HFFc6 (cell line): ENCODE data around the gene WNT9A. TPM values are rescaled to one million over a fixed set of nuclear protein-coding genes. Genes with fewer than 3 reads are reported as not detected.
A peak's percentile ranks its signal among the peaks of the same experiment; 100 is the strongest.

Source experiments
- DNase-seq: peaks from one replicate; pipeline ENCODE4 v3.0.0-alpha.2; 2018
- H3K27ac Mint-ChIP-seq: 2 replicates; pipeline ENCODE4 v1.8.0; 2020; ENCODE audit warnings: mild to moderate bottlenecking, mixed read lengths
- H3K27me3 Mint-ChIP-seq: 2 replicates; pipeline ENCODE4 v1.8.0; 2021; ENCODE audit warnings: mild to moderate bottlenecking, moderate library complexity, mixed read lengths; ENCODE audit not compliant: insufficient read depth
- H3K36me3 Mint-ChIP-seq: 2 replicates; pipeline ENCODE4 v1.8.0; 2021; ENCODE audit warnings: low read depth, mixed read lengths
- H3K4me1 Mint-ChIP-seq: 2 replicates; pipeline ENCODE4 v1.8.0; 2020; ENCODE audit warnings: low read depth, mixed read lengths
- H3K4me3 Mint-ChIP-seq: 2 replicates; pipeline ENCODE4 v1.8.0; 2020; ENCODE audit warnings: mild to moderate bottlenecking, moderate library complexity, mixed read lengths
- H3K9me3 Mint-ChIP-seq: 2 replicates; pipeline ENCODE4 v1.8.0; 2020; ENCODE audit warnings: mild to moderate bottlenecking, mixed read lengths
- total RNA-seq, 6 experiments: library from RNA; stranded (reverse); fragmentation: NEBNext Ultra II Directional; extraction: Animal tissue kit (Norgen Biotek cat#: 25700); gene quantifications; 2 replicates in 1 of 6; 3 replicates in 5 of 6; pipeline ENCODE4 v1.2.3, GENCODE V29; 2021
- TF ChIP-seq, protein P1 (sequence below): fragments of 200-600 bp; sonication (generic); IDR thresholded peaks from 2 replicates; pipeline ENCODE4 v1.5.0; 2021; ENCODE audit warnings: antibody characterized with exemption, mild to moderate bottlenecking

The WNT9A gene
- total RNA-seq, 6 experiments from 2014 or later = 0.17 to 0.67 (median 0.57) TPM

DNA sequence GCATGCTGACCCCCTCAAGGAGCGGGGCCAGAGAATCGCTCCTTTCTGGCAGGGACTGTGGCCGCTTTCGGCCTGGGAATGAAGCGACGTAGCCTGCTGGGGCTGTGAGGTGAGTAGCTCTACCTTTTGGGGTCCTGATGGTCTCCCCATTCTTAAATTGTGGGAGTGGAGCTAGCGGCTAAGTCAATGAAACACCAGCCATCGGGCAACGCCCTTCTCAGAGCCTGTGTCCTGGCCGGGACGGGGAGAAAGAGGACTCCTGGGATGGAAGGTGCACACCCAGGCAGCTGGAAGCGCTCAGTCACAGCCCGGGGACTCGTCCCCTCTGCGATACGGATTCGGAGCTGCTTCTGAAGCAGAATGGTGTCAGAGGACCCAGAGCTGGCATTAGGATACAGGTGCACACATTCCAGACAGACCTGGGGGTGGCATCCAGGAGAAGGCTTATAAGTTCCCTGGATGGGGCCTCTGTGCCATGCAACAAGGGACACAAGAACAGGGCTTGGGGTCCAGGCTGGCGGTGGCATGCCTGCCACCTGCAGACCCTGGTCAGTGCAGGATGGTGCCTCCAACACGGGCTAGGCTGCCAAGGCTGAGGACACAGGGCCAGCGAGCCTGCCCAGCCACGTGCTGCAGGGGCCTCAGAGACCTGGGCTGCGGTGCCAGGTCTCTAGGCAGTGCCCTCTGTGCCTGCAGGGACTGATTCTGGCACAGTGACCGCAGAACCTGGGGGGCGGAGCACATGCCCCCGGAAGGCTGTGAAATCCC is 945 bp upstream of the WNT9A start:
- Mint-ChIP-seq H3K9me3 (no peaks in the 10 kb centered on the region; the same call in 1 of the 2 replicates), H3K27ac (no peak overlapping the region), H3K4me3 (peak overlapping the region; percentile 83), H3K4me1 (peaks cover 19% of the 10 kb centered on the region; the same call in 1 of the 2 replicates), H3K36me3 (no peaks in the 10 kb centered on the region), H3K27me3 (peaks cover 17% of the 10 kb centered on the region)
- TF ChIP-seq, protein P1, sequence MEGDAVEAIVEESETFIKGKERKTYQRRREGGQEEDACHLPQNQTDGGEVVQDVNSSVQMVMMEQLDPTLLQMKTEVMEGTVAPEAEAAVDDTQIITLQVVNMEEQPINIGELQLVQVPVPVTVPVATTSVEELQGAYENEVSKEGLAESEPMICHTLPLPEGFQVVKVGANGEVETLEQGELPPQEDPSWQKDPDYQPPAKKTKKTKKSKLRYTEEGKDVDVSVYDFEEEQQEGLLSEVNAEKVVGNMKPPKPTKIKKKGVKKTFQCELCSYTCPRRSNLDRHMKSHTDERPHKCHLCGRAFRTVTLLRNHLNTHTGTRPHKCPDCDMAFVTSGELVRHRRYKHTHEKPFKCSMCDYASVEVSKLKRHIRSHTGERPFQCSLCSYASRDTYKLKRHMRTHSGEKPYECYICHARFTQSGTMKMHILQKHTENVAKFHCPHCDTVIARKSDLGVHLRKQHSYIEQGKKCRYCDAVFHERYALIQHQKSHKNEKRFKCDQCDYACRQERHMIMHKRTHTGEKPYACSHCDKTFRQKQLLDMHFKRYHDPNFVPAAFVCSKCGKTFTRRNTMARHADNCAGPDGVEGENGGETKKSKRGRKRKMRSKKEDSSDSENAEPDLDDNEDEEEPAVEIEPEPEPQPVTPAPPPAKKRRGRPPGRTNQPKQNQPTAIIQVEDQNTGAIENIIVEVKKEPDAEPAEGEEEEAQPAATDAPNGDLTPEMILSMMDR = no peak
- DNase-seq = no peak

DNA sequence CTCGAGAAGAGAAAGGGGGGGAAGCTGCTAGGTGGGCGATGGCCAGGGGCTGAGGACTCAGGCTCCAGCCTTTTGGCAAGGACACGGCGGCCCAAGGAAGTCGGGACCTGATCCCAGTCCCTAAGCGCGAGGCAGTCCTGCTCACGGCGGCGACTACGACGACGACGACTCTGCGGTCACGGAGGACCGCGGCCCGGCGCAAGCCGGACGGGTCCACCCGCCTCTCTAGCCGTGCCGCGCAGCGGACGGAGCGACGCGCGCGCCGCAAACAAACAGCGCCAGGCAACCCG is 401 bp downstream of the WNT9A start:
- Mint-ChIP-seq H3K36me3 (no peaks in the 10 kb centered on the region), H3K27me3 (peaks cover 18% of the 10 kb centered on the region)
- no peak for DNase-seq

DNA sequence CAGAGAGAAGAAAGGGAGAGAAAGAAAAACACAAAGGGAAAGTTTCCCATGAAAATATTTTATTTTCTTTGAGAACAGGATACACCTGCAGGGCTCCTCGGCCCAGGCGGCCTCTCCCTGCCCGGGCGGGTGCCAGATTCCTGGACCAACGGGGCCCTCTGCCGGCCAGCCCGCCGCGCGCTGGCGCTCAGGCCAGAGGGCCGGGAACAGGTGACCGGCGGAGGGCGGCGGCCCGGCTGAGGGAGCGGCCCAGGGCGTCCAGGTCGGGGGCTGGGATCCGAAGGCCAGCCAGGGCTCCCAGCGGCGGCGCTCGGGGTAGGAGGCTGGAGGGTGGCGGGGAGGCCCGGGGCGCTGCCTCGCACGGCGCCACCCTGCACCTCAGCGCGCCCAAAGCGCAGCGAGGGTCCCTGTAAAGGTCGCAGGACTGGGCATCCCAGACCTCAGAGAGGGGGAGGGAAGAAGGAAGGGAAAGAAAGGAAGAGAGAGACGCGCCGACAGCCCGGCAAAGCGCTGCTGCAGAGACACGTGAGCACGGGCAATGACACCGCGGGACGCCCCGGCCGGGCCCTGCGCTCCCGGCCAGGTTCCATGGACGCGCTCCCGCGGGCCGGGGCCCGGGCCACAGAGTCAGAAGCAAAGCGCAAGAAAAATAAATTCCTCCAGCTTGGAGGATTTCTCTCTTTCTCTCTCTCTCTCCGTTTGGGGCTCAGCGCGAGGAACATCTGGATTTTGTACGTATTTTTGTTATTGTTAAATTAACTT is 927 bp downstream of the WNT9A start:
- H3K27me3 Mint-ChIP-seq = peaks cover 17% of the 10 kb centered on the region
- H3K36me3 Mint-ChIP-seq = no peaks in the 10 kb centered on the region
- no peak overlapping the region for H3K27ac Mint-ChIP-seq
- H3K4me1 Mint-ChIP-seq = peaks cover 16% of the 10 kb centered on the region; the same call in 1 of the 2 replicates
- peak overlapping the region; percentile 82 for H3K4me3 Mint-ChIP-seq
- H3K9me3 Mint-ChIP-seq = no peaks in the 10 kb centered on the region
- TF ChIP-seq, protein P1 = peak; percentile 84
- no peak for DNase-seq

More for the DNA sequence above, 401 bp downstream of the WNT9A start:
- TF ChIP-seq, protein P1 = no peak
- peaks cover 16% of the 10 kb centered on the region; the same call in 1 of the 2 replicates for H3K4me1 Mint-ChIP-seq
- peak overlapping the region; percentile 82 for H3K4me3 Mint-ChIP-seq
- H3K27ac Mint-ChIP-seq = no peak overlapping the region
- H3K9me3 Mint-ChIP-seq = no peaks in the 10 kb centered on the region

DNA sequence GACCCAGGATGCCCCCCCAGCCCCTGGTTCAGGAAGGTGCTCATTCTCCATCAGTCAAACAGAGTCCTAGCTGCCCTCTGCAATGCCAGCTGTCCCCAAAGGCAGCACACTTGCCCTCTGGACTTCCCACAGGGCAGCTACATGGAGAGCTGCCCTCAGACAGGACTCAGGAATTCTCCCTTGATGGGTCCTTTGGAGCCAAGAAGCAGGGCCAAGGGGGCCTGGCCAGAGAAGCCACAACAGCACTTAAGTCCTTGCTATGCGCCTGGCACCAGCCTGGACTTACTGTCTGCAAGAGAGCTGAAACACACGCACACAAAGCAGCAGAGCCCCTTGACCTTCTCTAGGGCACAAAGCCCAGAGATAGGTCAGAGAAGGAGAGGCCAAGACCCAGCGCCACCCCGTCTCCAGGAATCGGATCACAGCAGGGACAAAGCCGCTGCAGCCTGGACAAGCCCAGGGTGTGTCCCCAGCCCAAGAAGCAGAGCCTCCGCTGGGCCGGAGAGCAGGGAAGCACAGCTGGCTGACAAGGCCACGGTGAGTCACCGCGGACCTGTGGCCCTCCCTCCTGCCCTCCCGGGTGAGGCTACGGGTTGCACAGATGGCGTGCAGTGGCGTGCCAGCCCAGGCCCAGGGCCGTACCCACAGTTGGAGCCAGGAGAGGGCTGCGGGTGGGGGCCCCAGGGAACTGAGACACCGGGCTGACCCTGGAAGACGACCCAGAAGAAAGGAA is 1.7 kb downstream of the WNT9A start:
- Mint-ChIP-seq H3K9me3 (no peaks in the 10 kb centered on the region), H3K4me1 (peaks cover 16% of the 10 kb centered on the region; the same call in 1 of the 2 replicates), H3K27ac (no peak overlapping the region), H3K36me3 (no peaks in the 10 kb centered on the region), H3K4me3 (peak overlapping the region; percentile 63; the same call in 1 of the 2 replicates), H3K27me3 (peaks cover 17% of the 10 kb centered on the region)
- TF ChIP-seq, protein P1 = no peak
- no peak for DNase-seq

DNA sequence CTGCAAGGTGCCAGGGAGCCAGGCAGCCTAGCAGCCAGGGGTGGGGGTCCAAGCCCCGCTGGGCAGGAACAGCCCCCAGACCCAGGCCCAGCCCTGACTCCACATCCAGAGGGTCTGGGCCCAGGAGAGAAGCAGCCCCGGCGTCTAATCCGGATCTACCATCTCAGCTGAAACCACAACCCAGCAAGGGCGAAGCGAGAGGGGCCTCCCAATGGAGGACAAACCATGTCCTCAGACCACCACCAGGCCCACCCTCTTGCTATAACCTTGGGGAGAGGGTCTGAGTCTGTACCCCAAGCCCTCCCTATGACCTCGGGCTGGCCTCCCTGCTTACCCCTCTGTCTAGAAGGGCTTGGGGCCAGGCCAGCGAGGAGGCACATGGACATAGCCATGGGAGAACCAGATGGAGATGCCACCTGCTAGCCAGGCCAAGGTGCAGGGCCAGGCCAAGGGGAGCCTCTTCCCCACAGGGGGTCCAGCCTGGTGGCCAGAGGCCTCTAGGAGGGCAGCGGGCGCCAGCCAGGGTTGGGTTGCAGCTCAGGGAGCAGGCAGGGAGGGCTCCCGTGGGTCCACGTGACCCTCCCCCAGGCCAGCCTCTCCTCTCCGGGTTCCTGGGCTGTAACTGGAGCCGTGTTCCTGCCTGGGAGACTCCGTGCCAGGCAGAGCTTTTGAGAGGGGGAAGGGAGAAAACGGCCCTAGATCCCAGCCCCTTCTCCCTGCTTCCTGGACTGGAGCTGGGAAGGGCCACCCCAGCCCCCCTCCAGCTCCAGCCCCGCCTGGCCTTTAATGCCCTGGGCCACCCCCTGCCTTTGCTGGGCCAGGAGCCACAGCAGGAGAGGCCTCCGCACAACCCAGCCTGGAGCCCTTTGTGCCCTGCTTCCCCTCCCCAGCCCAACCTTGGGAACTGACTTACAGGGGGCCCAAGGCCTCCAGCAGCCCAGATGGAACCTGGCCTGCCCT is 2.5 kb downstream of the WNT9A start:
- no peak for DNase-seq

More for the DNA sequence above, 2.5 kb downstream of the WNT9A start:
- TF ChIP-seq, protein P1 = no peak
- peaks cover 16% of the 10 kb centered on the region; the same call in 1 of the 2 replicates for H3K4me1 Mint-ChIP-seq
- no peak overlapping the region for H3K4me3 Mint-ChIP-seq
- no peak overlapping the region for H3K27ac Mint-ChIP-seq
- H3K36me3 Mint-ChIP-seq = no peaks in the 10 kb centered on the region
- no peaks in the 10 kb centered on the region for H3K9me3 Mint-ChIP-seq
- H3K27me3 Mint-ChIP-seq = peaks cover 17% of the 10 kb centered on the region
